Gastroesophageal sphincter (tissue), 4 donors: ENCODE measurements around the gene GID4. TPM values are rescaled to one million over a fixed set of nuclear protein-coding genes. Genes with fewer than 3 reads are reported as not detected.

Experiments
- ATAC-seq: fragments of 150-250 bp; one replicate; pipeline ENCODE4 v1.9.1; 2016; ENCODE audit warnings: mild to moderate bottlenecking, moderate library complexity
- H3K27ac ChIP-seq, 4 donors: fragments of 200-600 bp; sonication (generic) in 3 of 4; 1 replicate in 3 of 4; 2 replicates in 1 of 4; pipeline ENCODE4 v1.5.1; 2016 to 2019
- H3K27me3 ChIP-seq: fragments of 200-600 bp; sonication (generic); one replicate; pipeline ENCODE4 v1.5.1; 2019
- H3K36me3 ChIP-seq, 2 donors: fragments of 200-600 bp; sonication (generic); one replicate each; pipeline ENCODE4 v1.5.1; 2019; ENCODE audit warnings: control low read depth in 1 of 2
- H3K4me1 ChIP-seq, 3 donors: fragments of 200-600 bp; sonication (generic); 1 replicate in 2 of 3; 2 replicates in 1 of 3; pipeline ENCODE4 v1.5.1; 2016 to 2019; ENCODE audit warnings: control low read depth in 2 of 3
- H3K4me3 ChIP-seq, 2 donors: fragments of 200-600 bp; sonication (generic); one replicate each; pipeline ENCODE4 v1.5.1; 2019; ENCODE audit warnings: mild to moderate bottlenecking in 1 of 2, moderate library complexity in 1 of 2
- H3K9me3 ChIP-seq, 3 donors: fragments of 200-600 bp; sonication (generic); one replicate each; pipeline ENCODE4 v1.5.1; 2017 to 2019; ENCODE audit warnings: control low read depth in 2 of 3
- EP300 ChIP-seq: sonication (generic); formaldehyde crosslinking; IDR thresholded peaks from one replicate; pipeline ENCODE4 v1.6.1; 2017; ENCODE audit warnings: antibody characterized with exemption, mild to moderate bottlenecking
- POLR2A ChIP-seq, 2 donors: fragments of 450-650 bp; IDR thresholded peaks; one replicate each; pipeline ENCODE4 v1.6.1; 2017; ENCODE audit warnings: antibody characterized with exemption in 2 of 2, mild to moderate bottlenecking in 2 of 2, moderate library complexity in 1 of 2
- POLR2AphosphoS5 ChIP-seq: sonication (generic); formaldehyde crosslinking; IDR thresholded peaks from one replicate; pipeline ENCODE4 v1.6.1; 2017; ENCODE audit warnings: antibody characterized with exemption
- WGBS, 2 donors: methylation state at CpG; one replicate each; pipeline ENCODE4 v1.1.5; 2018; ENCODE audit warnings: low coverage in 1 of 2; 5-methylcytosine and 5-hydroxymethylcytosine counted together
- total RNA-seq, 4 donors: library from RNA; depleted of rRNA; stranded (reverse); fragments of >200 nt; gene quantifications; one replicate each; pipeline ENCODE4 v1.1.0, GENCODE V29; 2016
- TF ChIP-seq, protein P1 (sequence below), 4 experiments: fragments of 200-600 bp in 2 of 4; fragments of 450-650 bp in 2 of 4; sonication (generic) in 1 of 4; IDR thresholded peaks; one replicate each; pipeline ENCODE4 v1.5.1; 2017 to 2019; ENCODE audit warnings: antibody characterized with exemption in 4 of 4, mild to moderate bottlenecking in 2 of 4, moderate library complexity in 2 of 4

The GID4 gene
- total RNA-seq, 4 donors from 2014 or later, result 22.8 to 44.8 (median 33.9) TPM

DNA sequence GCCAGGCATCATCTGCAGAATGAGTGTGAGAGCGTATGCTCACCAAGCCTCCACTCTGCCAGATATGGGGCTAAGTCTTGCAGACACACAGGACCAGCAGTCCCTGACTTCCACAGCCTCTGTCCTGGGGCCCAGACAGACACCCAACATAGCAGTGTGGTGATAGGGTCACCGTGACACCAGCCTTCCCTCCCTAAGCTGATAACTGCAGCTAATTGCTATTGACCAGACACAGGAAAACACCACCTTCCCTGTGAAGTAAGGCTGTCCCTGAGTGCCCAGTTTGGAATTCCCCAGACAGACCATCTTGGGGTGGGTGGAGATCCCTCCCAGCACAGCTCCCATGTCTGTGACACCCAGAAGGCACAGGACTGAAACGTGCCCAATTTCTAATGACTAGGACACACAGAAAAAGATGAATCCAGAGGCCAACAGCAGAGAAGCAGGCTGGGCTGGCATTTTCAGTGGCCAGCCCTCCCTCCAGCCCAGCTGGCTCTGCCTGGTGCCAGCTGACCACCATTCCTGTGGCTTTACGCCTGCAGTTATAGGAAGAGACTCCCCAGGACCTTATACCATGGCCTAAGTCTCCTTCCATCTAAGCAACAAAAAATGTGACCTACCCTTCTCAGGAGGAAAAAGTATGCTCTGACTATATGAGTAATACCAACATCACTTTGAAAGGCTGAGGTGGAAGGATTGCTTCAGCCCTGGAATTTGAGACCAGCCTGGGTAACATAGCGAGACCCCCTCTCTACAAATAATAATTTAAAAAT lies 30.5 kb upstream of the GID4 start:
- Histone ChIP-seq H3K9me3 (no peaks in the 10 kb centered on the region), H3K36me3 (peaks cover 0 to 55% of the 10 kb centered on the region in 2 donors), H3K27me3 (no peaks in the 10 kb centered on the region), H3K27ac (no peak overlapping the region), H3K4me3 (no peak overlapping the region), H3K4me1 (no peaks in the 10 kb centered on the region)
- TF ChIP-seq POLR2AphosphoS5 (no peak), POLR2A (IDR thresholded peaks at IDR 0.05) (no peak), EP300 (no peak)
- TF ChIP-seq, protein P1, sequence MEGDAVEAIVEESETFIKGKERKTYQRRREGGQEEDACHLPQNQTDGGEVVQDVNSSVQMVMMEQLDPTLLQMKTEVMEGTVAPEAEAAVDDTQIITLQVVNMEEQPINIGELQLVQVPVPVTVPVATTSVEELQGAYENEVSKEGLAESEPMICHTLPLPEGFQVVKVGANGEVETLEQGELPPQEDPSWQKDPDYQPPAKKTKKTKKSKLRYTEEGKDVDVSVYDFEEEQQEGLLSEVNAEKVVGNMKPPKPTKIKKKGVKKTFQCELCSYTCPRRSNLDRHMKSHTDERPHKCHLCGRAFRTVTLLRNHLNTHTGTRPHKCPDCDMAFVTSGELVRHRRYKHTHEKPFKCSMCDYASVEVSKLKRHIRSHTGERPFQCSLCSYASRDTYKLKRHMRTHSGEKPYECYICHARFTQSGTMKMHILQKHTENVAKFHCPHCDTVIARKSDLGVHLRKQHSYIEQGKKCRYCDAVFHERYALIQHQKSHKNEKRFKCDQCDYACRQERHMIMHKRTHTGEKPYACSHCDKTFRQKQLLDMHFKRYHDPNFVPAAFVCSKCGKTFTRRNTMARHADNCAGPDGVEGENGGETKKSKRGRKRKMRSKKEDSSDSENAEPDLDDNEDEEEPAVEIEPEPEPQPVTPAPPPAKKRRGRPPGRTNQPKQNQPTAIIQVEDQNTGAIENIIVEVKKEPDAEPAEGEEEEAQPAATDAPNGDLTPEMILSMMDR (IDR thresholded peaks at IDR 0.05), result no peak
- WGBS, 2 donors, result 100% methylated on average over 2 of the region's 5 CpGs; no CpG with 5 or more reads in 1 of the 2 donors
- ATAC-seq, result no peak

GRCh38 chr17:18009609-18010420 lies 29.4 kb upstream of the GID4 start:
- no peak for TF ChIP-seq POLR2AphosphoS5
- TF ChIP-seq, protein P1 (IDR thresholded peaks at IDR 0.05), result no peak
- TF ChIP-seq POLR2A (IDR thresholded peaks at IDR 0.05), result no peak
- no peak for TF ChIP-seq EP300
- H3K9me3 ChIP-seq, result no peaks in the 10 kb centered on the region
- 25 to 70% methylated on average over 1 to 2 of the region's 8 CpGs for WGBS, 2 donors
- H3K4me3 ChIP-seq, result no peak overlapping the region
- no peak for ATAC-seq
- H3K4me1 ChIP-seq, result no peaks in the 10 kb centered on the region
- no peak overlapping the region for H3K27ac ChIP-seq
- peaks cover 0 to 61% of the 10 kb centered on the region in 2 donors for H3K36me3 ChIP-seq
- H3K27me3 ChIP-seq, result no peaks in the 10 kb centered on the region

- no peaks in the 10 kb centered on the region for H3K27me3 ChIP-seq
- H3K27ac ChIP-seq, result no peak overlapping the region
- no peak for ATAC-seq
- no CpG with 5 or more reads among the region's 5 CpGs for WGBS, 2 donors
- H3K4me3 ChIP-seq, result no peak overlapping the region
- no peaks in the 10 kb centered on the region for H3K9me3 ChIP-seq
- peaks cover 0 to 72% of the 10 kb centered on the region in 2 donors for H3K36me3 ChIP-seq
- H3K4me1 ChIP-seq, result no peaks in the 10 kb centered on the region
- TF ChIP-seq POLR2A (IDR thresholded peaks at IDR 0.05) (no peak), EP300 (no peak), POLR2AphosphoS5 (no peak)
- TF ChIP-seq, protein P1 (IDR thresholded peaks at IDR 0.05), result no peak
Measured at GRCh38 chr17:18011286-18011685, 27.9 kb upstream of the GID4 start.

DNA sequence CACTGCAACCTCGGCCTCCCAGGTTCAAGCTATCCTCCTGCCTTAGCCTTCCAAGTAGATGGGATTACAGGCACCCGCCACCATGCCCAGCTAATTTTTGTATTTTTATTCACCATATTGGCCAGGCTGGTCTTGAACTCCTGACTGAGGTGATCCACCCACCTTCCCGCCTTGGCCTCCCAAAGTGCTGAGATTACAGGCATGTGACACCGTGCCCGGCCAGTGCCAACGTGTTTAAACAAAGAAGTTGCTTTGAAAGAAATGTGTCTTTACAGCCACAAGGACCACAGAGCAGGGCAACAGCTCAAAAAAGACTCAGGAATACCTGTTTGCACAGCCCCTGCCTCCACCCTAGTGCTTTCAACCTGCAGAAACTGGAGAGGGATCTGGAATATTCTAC lies 25.2 kb upstream of the GID4 start:
- no peak overlapping the region for H3K4me3 ChIP-seq
- no peak for TF ChIP-seq POLR2A (IDR thresholded peaks at IDR 0.05)
- TF ChIP-seq, protein P1 (IDR thresholded peaks at IDR 0.05), result no peak
- no peak for TF ChIP-seq EP300
- TF ChIP-seq POLR2AphosphoS5, result no peak
- WGBS, 2 donors, result 92% methylated on average over 2 of the region's 6 CpGs; no CpG with 5 or more reads in 1 of the 2 donors
- H3K4me1 ChIP-seq, result peaks cover 0 to 6% (median 0%) of the 10 kb centered on the region in 3 donors
- H3K27me3 ChIP-seq, result no peaks in the 10 kb centered on the region
- ATAC-seq, result no peak
- H3K27ac ChIP-seq, result no peak overlapping the region
- H3K36me3 ChIP-seq, result peaks cover 0 to 65% of the 10 kb centered on the region in 2 donors
- H3K9me3 ChIP-seq, result no peaks in the 10 kb centered on the region
